B cell (primary cell): ENCODE data around the gene MLANA. TPM values are rescaled to one million over a fixed set of nuclear protein-coding genes. Genes with fewer than 3 reads are reported as not detected.

Source experiments
- ATAC-seq: fragments of 200-7000 bp; cut with Tn5 transposase; one replicate; pipeline ENCODE4 v1.10.0; 2021; ENCODE audit warnings: low read depth, mild to moderate bottlenecking, moderate number of reproducible peaks, moderate library complexity
- CTCF ChIA-PET: fragments of 350-600 bp; sonication (Branson Sonifier 250); formaldehyde crosslinking; loops from one replicate; lab custom pipeline; 2021; ENCODE audit warnings: antibody characterized with exemption, inconsistent platforms; lab: Charles Lee
- POLR2A ChIA-PET: fragments of 350-600 bp; sonication (Branson Sonifier 250); formaldehyde crosslinking; loops from one replicate; lab custom pipeline; 2021; ENCODE audit warnings: antibody characterized with exemption; lab: Charles Lee
- DNase-seq: peaks from one replicate; pipeline ENCODE4 v3.0.0; 2013
- H2AFZ ChIP-seq: 2 replicates; pipeline ENCODE4 v1.6.1; 2012; ENCODE audit warnings: mild to moderate bottlenecking, low read depth, low read length; ENCODE audit not compliant: insufficient read depth, poor library complexity, severe bottlenecking
- H3K27ac ChIP-seq, 2 donors: 1 replicate in 1 of 2; 2 replicates in 1 of 2; pipeline ENCODE4 v1.5.1; 2012 to 2013; ENCODE audit warnings: low read length in 2 of 2, mild to moderate bottlenecking in 2 of 2, moderate library complexity in 1 of 2
- H3K27me3 ChIP-seq, 4 experiments: fragments of 200-600 bp in 1 of 4; sonication (generic) in 1 of 4; replicated peaks in 1 of 4; 1 replicate in 2 of 4; 2 replicates in 2 of 4; pipeline versions ENCODE4 v1.6.1 to v1.7.0; 2013 to 2016; ENCODE audit warnings: low read length in 3 of 4, mild to moderate bottlenecking in 2 of 4, mixed read lengths in 1 of 4, moderate library complexity in 1 of 4; ENCODE audit not compliant: insufficient read depth in 4 of 4, control insufficient read depth in 3 of 4; ENCODE audit errors: control extremely low read depth in 1 of 4
- H3K36me3 ChIP-seq, 2 experiments: replicated peaks in 1 of 2; 1 replicate in 1 of 2; 2 replicates in 1 of 2; pipeline versions ENCODE4 v1.6.1 to v1.7.1; 2013; ENCODE audit warnings: low read length in 1 of 2; ENCODE audit not compliant: insufficient read depth in 2 of 2, control insufficient read depth in 1 of 2; ENCODE audit errors: control extremely low read depth in 1 of 2, extremely low read depth in 1 of 2
- H3K4me1 ChIP-seq, 2 donors: fragments of 200-600 bp in 1 of 2; sonication (generic) in 1 of 2; 1 replicate in 1 of 2; 2 replicates in 1 of 2; pipeline versions ENCODE4 v1.5.1 to v1.6.1; 2013 to 2017; ENCODE audit warnings: low read length in 2 of 2; ENCODE audit not compliant: control insufficient read depth in 2 of 2, insufficient read depth in 2 of 2
- H3K4me2 ChIP-seq: replicated peaks from 2 replicates; pipeline ENCODE3; 2012; ENCODE audit warnings: mild to moderate bottlenecking, low read depth, low read length; ENCODE audit not compliant: poor library complexity, severe bottlenecking
- H3K4me3 ChIP-seq, 5 experiments: fragments of 200-600 bp in 1 of 5; sonication (generic) in 1 of 5; 1 replicate in 3 of 5; 2 replicates in 2 of 5; pipeline versions ENCODE4 v1.5.1 to v1.7.0; 2011 to 2016; ENCODE audit warnings: low read length in 4 of 5, mild to moderate bottlenecking in 4 of 5, low read depth in 2 of 5, control low read depth in 1 of 5, moderate library complexity in 1 of 5; ENCODE audit not compliant: insufficient read depth in 1 of 5; ENCODE audit errors: control extremely low read depth in 1 of 5, extremely low read depth in 1 of 5
- H3K79me2 ChIP-seq: fragments of 200-600 bp; sonication (generic); one replicate; pipeline ENCODE4 v1.6.0; 2016; ENCODE audit warnings: low read length; ENCODE audit not compliant: control insufficient read depth, insufficient read depth
- H3K9ac ChIP-seq: fragments of 200-600 bp; sonication (generic); 2 replicates; pipeline ENCODE4 v1.6.1; 2017; ENCODE audit warnings: mild to moderate bottlenecking, low read length, moderate library complexity
- H3K9me3 ChIP-seq, 3 donors: one replicate each; pipeline versions ENCODE4 v1.6.1 to v1.7.1; 2013; ENCODE audit warnings: low read length in 2 of 3; ENCODE audit not compliant: control insufficient read depth in 2 of 3, insufficient read depth in 1 of 3; ENCODE audit errors: control extremely low read depth in 1 of 3
- H4K20me1 ChIP-seq: 2 replicates; pipeline ENCODE4 v1.6.0; 2012; ENCODE audit warnings: mild to moderate bottlenecking, low read length; ENCODE audit not compliant: insufficient read depth, control insufficient read depth, poor library complexity, severe bottlenecking
- H3K27ac Mint-ChIP-seq: one replicate; pipeline ENCODE4 v1.8.0; 2021; ENCODE audit warnings: mixed read lengths
- H3K27me3 Mint-ChIP-seq: one replicate; pipeline ENCODE4 v1.8.0; 2021; ENCODE audit warnings: mixed read lengths
- H3K4me1 Mint-ChIP-seq: one replicate; pipeline ENCODE4 v1.8.0; 2021; ENCODE audit warnings: mixed read lengths
- H3K4me3 Mint-ChIP-seq: one replicate; pipeline ENCODE4 v1.8.0; 2021; ENCODE audit warnings: mixed read lengths
- H3K9me3 Mint-ChIP-seq: one replicate; pipeline ENCODE4 v1.8.0; 2022; ENCODE audit warnings: mixed read lengths; ENCODE audit not compliant: insufficient read depth
- EZH2 ChIP-seq: IDR thresholded peaks from 2 replicates; pipeline ENCODE4 v1.6.1; 2012; ENCODE audit warnings: borderline replicate concordance, low read depth, mild to moderate bottlenecking, moderate library complexity, low read length; ENCODE audit not compliant: insufficient read depth, poor library complexity, severe bottlenecking
- WGBS: methylation state at CpG from one replicate; pipeline ENCODE4 v1.1.5; 2013; ENCODE audit warnings: missing lambda C conversion rate; ENCODE audit not compliant: insufficient coverage; 5-methylcytosine and 5-hydroxymethylcytosine counted together
- intact Hi-C: fragments of 100-400 bp; cut with micrococcal nuclease; formaldehyde crosslinking; loops from one replicate; pipeline ENCODE4 v1.10.0; 2022
- polyA plus RNA-seq: library from polyadenylated mRNA; depleted of rRNA; stranded (reverse); fragments of >200 nt; gene quantifications from 2 replicates; pipeline ENCODE4 v1.2.3, GENCODE V29; 2012
- total RNA-seq, 2 donors: library from RNA; stranded (reverse); fragments of 120-200 nt in 1 of 2; gene quantifications; 1 replicate in 1 of 2; 2 replicates in 1 of 2; pipeline versions ENCODE4 v1.2.3 to v1.2.4, GENCODE V29; 2013 to 2022
- TF ChIP-seq, protein P1 (sequence below): fragments of 200-600 bp; IDR thresholded peaks from one replicate; pipeline ENCODE4 v1.8.0; 2022; ENCODE audit warnings: antibody characterized with exemption, mild to moderate bottlenecking

The MLANA gene
- total and polyA plus RNA-seq, 2 donors (not counting 1 experiment from before 2014, with no cell fraction given), result not detected

GRCh38 chr9:5863092-5863746 lies 27.5 kb upstream of the MLANA start:
- Histone ChIP-seq H2AFZ (no peak overlapping the region), H3K4me1 (no peaks in the 10 kb centered on the region), H3K9me3 (no peaks in the 10 kb centered on the region), H3K36me3 (no peaks in the 10 kb centered on the region), H3K27ac (no peak overlapping the region), H4K20me1 (no peaks in the 10 kb centered on the region), H3K79me2 (no peaks in the 10 kb centered on the region), H3K9ac (no peak overlapping the region), H3K27me3 (no peaks in the 10 kb centered on the region), H3K4me3 (no peak overlapping the region), H3K4me2 (no peak overlapping the region)
- Mint-ChIP-seq H3K27ac (no peak overlapping the region), H3K27me3 (no peaks in the 10 kb centered on the region), H3K4me3 (no peak overlapping the region), H3K4me1 (no peaks in the 10 kb centered on the region), H3K9me3 (no peaks in the 10 kb centered on the region)
- intact Hi-C loops, result no loop called here
- ATAC-seq, result no peak
- ChIA-PET CTCF (interaction anchor here (1.2 kb wide), 1 partner anchor 31 kb away, joined by 3 read pairs; the partner anchor contains the start of gene ERMP1), POLR2A (no interaction called here)
- TF ChIP-seq, protein P1, sequence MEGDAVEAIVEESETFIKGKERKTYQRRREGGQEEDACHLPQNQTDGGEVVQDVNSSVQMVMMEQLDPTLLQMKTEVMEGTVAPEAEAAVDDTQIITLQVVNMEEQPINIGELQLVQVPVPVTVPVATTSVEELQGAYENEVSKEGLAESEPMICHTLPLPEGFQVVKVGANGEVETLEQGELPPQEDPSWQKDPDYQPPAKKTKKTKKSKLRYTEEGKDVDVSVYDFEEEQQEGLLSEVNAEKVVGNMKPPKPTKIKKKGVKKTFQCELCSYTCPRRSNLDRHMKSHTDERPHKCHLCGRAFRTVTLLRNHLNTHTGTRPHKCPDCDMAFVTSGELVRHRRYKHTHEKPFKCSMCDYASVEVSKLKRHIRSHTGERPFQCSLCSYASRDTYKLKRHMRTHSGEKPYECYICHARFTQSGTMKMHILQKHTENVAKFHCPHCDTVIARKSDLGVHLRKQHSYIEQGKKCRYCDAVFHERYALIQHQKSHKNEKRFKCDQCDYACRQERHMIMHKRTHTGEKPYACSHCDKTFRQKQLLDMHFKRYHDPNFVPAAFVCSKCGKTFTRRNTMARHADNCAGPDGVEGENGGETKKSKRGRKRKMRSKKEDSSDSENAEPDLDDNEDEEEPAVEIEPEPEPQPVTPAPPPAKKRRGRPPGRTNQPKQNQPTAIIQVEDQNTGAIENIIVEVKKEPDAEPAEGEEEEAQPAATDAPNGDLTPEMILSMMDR, result no peak
- TF ChIP-seq EZH2, result no peak
- no CpG with 5 or more reads among the region's 2 CpGs for WGBS
- no peak for DNase-seq

- H3K27ac Mint-ChIP-seq, result no peak overlapping the region
- Histone ChIP-seq H3K9me3 (no peaks in the 10 kb centered on the region), H3K4me1 (no peaks in the 10 kb centered on the region), H3K4me2 (no peak overlapping the region), H3K27me3 (no peaks in the 10 kb centered on the region), H3K27ac (no peak overlapping the region), H3K79me2 (no peaks in the 10 kb centered on the region), H4K20me1 (no peaks in the 10 kb centered on the region), H3K9ac (no peak overlapping the region), H3K36me3 (no peaks in the 10 kb centered on the region), H3K4me3 (no peak overlapping the region), H2AFZ (no peak overlapping the region)
- no peaks in the 10 kb centered on the region for H3K27me3 Mint-ChIP-seq
- intact Hi-C loops, result no loop called here
- WGBS, result 100% methylated on average over 3 of the region's 4 CpGs
- H3K4me3 Mint-ChIP-seq, result no peak overlapping the region
- no peaks in the 10 kb centered on the region for H3K9me3 Mint-ChIP-seq
- ChIA-PET CTCF (interaction anchor here (1.2 kb wide), 1 partner anchor 32 kb away, joined by 3 read pairs; the partner anchor contains the start of gene ERMP1), POLR2A (no interaction called here)
- DNase-seq, result no peak
- ATAC-seq, result no peak
- TF ChIP-seq, protein P1, result no peak
- no peak for TF ChIP-seq EZH2
- H3K4me1 Mint-ChIP-seq, result no peaks in the 10 kb centered on the region
Observed at GRCh38 chr9:5864446-5864845, 26.2 kb upstream of the MLANA start.
